ENCODE measurements around the gene SNPH.
"Not testable (repeated sequence)": the region's sequence is repeated elsewhere in the genome, so short reads cannot be mapped to it uniquely, and the experiment has no call there.

The SNPH gene, protein sequence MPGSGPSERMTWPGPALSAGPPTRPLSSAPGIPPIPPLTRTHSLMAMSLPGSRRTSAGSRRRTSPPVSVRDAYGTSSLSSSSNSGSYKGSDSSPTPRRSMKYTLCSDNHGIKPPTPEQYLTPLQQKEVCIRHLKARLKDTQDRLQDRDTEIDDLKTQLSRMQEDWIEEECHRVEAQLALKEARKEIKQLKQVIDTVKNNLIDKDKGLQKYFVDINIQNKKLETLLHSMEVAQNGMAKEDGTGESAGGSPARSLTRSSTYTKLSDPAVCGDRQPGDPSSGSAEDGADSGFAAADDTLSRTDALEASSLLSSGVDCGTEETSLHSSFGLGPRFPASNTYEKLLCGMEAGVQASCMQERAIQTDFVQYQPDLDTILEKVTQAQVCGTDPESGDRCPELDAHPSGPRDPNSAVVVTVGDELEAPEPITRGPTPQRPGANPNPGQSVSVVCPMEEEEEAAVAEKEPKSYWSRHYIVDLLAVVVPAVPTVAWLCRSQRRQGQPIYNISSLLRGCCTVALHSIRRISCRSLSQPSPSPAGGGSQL

DNA sequence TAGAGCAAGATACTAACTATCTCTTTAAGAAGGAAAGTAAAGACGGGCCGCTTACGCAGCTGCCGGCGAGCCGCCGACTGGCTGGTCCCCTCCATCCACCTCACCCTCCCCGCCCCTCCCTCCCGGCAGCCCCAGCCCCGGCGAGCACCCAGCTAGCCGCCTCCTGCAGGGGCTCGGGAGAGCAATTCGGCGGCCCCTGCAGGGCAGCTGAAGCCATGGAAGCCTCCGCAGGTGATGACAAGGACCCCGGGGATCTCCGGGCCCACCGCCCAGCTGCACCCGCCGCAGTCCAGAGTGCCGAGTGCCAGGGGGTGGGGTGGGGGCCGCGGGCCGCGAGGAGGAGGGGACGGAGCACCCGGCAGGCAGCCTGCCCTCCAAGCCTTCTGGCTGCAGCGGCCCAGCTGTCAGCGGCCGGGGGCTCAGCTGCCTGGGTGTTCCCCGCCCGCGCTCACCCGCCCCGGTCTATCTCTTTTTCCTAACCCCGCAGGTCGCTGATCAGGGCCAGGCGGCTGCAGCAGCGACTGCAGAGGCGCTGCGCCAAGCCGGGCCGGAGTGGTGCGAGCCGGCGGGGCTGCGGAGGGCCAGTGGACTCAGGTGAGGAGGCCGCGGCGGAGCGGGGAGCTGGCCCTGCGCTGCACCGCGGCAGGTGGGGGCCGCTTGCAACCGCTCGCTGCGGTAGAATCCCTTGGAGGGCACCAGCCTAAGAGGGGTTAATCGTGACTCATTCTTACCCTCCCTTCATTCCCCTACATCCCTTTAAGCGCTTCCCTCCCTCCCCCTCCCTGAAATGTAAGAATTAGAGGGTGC is at the start of gene SNPH:
Gene SNPH, plus strand, starts transcription at position 128 of the 807 bp plus-strand sequence. CDS start 29,946 bp downstream, outside the sequence.
- no peak for FAIRE-seq

DNA sequence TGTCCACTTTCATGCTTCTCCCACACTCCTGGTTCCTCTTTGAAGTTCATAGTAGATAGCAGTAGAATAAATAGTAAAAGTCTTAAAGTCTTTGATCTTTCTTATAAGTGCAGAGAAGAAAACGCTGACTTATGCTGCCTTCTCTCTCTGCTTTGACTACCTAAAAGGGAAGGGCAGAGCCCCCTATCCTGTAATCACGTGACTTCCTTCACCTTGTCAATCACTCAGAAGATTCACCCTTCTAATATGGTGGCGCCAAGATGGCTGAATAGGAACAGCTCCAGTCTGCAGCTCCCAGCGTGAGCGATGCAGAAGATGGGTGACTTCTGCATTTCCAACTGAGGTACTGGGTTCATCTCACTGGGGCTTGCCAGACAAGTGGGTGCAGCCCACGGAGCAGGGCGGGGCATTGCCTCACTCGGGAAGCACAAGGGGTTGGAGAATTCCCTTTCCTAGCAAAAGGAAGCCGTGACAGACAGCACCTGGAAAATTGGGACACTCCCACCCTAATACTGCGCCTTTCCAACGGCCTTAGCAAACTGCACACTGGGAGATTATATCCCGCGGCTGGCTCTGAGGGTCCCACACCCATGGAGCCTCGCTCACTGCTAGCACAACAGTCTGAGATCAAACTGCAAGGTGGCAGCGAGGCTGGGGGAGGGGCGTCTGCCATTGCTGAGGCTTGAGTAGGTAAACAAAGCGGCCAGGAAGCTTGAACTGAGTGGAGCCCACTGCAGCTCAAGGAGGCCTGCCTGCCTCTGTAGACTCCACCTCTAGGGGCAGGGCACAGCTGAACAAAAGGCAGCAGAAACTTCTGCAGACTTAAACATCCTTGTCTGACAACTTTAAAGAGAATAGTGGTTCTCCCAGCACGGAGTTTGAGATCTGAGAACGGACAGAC is 49.3 kb upstream of the SNPH start:
- FAIRE-seq, result not testable (repeated sequence)

DNA sequence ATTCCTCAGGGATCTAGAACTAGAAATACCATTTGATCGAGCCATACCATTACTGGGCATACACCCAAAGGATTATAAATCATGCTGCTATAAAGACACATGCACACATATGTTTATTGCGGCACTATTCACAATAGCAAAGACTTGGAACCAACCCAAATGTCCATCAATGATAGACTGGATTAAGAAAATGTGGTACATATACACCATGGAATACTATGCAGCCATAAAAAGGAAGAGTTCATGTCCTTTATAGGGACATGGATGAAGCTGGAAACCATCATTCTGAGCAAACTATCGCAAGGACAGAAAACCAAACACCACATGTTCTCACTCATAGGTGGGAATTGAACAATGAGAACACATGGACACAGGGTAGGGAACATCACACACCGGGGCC is 43.3 kb upstream of the SNPH start:
- FAIRE-seq, result not testable (repeated sequence)

DNA sequence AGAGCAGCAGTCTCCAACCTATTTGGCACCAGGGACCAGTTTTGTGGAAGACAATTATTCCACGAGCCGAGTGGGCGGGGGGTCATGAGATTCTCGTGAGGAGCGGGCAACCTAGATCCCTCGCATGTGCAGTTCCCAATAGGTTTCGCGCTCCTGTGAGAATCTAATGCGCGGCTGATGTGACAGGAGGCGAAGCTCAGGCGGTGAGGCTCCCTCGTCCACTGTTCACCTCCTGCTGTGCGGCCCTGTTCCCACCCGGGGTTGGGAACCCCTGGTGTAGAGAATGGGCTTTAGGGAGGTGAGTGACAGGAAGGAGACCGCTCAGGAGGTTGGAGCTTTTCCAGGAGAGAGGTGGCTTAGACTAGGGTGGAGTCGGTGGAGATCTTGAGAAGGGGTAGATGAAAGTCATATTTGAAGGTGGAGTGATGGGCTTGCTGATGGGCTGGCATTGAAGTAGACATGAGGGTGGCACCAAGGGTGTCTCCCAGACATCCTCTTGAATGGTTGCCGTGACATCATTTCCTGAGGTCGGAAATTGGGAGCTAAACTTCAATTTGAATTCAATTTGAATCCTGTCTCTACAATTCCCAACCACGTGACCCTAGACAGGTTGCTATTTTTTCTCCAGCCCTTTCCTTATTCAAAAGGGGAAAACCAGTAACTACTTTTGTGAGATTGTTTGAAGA is 41.7 kb upstream of the SNPH start:
- no peak for FAIRE-seq

DNA sequence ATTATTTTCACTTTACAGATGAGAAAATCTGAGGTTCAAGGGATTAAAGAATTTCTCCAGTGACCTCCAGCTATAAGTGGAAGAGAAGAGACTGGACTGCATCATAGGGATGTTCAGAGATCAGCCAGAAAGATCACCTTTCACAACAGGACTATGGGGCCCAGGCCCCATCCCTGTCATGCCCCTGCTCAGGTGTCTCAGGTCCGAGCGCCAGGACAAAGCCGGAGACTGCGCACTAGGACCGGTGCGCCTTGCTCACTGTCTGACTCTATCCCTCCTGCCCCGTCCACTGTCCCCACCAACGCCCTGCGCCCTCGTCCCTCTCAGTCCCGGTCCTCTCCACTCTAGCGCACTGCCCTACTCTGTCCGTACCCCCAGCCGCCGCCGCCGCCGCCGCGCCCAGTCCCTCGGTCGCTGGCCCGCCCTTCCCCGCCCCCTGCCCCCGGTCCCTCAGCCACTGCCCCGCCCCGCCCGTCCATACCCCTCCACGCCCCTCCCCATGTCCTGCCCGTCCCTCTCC is 40.8 kb upstream of the SNPH start:
- no peak for FAIRE-seq

DNA sequence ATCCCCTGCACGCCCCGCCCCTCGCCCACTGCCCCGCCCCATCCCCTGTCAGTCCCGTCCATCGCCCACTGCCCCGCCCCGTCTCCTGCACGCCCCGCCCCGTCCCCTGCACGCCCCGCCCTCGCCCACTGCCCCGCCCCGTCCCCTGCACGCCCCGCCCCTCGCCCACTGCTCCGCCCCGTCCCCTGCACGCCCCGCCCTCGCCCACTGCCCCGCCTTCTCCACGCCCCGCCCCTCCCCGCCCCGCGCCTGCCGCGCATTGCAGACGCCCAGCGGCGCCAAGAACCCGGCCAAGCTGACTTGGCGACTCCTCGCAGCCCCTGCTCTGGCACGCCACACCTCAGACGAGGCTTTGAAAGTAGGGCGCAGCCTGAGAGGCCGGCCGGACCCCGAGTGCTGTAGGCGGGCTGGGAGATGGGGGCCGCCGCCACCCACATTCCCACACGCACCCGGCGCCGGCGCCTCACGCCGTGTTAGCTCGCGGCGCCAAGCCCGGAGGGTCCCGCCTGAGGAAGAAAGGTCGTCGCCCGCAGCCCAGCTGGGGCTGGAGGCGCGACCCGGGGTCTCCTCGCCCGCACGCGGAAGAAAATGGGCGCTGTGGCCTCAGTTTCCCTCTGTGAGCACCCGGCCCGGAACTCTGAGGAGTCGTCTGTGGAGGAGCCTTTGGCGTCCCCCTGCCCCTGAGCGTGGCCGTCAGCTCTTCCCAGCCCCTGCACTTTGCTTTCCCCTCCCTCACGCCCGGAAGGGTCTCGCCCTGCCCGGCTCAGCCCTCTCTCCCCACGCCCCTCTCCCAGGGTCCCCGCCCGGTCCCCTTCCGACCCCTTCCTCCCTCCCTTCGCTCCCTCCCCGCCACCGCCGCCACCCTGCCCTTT is 40.1 kb upstream of the SNPH start, which contains the start of gene RAD21L1:
Gene RAD21L1, plus strand, starts transcription at position 262 of the 872 bp plus-strand sequence. CDS start 2,410 bp downstream, outside the sequence.
- no peak for FAIRE-seq

DNA sequence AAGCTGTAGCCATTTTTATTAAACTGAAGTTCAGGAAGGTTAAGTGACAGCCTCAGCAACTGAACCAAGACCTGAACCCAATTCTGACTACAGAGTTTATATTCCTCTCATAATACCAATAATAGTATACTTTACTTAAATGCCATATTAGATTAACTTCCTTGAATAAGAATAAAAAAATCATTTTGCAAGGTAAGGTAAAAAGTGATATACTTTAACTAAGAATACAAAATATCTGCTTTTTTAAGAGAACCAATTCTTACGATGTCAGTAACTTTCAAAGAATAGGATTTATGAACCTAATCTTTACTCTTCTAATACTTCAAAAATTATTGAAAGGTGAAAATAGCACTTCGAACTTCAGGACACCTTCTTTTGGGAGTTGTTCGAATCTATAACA is 36.6 kb upstream of the SNPH start:
- no peak for FAIRE-seq

DNA sequence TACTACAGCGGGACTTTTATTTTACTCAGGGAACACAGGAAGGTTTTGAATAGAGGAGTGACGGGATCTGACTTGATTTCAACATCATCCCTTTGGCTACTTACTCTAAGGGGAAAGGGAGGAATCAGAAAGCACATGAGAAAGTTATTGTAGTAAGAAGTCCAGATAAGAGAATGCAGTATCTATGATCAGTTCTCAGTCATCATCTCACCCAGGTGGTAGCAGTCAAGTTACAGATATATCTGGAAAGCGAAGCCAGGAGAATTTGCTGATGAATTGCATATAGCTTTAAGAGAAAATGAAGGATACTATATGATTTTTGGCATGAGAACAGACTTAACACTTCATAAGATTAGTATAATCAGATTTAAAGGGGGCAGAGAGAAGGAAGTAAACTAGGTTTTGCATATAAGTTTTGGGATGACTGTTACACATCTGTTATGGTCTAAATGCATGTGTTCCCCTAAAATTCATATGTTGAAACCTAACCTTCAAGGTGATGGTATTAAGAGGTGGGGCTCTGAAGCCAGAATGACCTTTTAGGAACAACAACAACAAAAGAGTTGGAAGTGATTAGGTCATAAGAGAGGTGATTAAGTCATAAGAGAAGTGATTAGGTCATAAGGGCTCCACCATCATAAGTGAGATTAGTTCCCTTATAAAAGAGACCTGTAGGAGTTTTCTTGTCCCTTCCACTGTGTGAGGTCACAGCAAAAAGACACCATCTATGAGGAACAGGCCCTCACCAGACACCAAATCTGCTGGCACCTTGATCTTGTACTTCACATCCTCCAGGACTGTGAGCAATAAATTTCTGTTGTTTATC is 33.6 kb upstream of the SNPH start:
- no peak for FAIRE-seq

DNA sequence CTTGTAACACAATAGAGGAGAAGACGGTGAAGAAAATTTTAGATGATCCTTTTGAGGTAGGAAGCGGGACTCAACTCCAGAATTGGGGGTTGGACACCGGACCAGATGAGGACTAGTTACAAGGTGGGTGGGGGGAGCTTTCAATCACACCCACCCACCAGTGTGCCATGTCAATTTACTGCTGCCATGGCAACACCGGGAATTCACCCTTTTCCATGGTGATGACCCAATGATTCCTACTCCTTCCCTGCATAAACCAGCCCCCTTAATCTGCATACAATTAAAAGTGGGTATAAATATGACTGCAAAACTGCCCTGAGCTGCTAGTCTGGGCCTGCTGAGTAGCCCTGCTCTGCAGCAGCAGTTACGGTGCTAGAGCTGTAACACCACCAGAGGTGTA is 25.5 kb upstream of the SNPH start:
- no peak for FAIRE-seq

DNA sequence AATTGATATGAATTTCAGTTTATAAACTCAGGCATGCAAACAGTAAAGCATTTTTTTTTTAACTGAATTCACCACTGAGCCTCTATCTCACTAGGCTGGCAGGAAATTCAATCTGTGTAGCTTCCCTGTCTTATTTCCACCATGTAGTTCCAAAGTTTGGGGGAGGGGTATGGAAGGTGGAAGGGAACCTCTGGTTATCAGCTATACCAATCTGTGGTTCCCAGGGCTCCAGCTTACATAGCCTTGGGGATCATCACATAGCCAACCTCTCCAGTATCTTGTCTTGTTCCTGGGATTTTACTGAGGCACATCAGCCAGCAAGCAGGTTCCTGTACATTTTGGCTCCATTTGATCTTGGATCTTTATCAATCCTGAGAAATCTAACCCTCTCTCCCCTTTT is 24.6 kb upstream of the SNPH start:
- FAIRE-seq, result no peak

DNA sequence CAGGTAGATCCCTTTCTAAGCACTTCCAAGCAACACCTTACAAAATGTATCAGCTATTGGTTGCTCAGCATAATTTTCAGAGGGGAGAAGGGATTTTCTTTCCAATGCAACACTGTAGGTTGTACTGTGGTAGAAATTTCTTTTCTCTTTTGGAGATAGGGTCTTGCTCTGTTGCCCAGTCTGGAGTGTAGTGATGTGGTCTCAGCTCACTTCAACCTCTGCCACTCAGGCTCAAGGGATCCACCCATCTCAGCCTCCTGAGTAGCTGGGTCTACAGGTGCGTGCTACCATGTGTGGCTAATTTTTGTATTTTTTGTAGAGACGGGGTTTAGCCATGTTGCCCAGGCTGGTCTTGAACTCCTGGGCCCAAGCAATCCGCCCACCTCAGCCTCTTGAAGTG is 24.0 kb upstream of the SNPH start:
- FAIRE-seq, result no peak

DNA sequence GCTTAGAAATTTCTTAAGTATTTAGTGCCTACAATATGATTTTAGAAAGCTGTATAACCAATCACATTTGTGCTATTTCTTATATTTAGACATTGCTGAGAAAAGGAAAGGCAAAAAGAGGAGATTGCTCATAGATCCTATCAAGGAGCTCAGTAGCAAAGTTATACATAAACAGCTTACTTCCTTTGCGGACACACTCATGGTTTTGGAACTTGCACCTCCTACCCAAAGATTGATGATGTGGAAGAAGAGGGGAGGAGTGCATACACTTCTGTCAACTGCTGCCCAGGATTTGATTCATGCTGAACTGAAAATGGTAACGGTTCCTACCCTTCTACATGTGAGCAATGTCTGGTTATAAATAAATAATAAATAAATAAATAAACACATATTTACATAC is 23.6 kb upstream of the SNPH start:
- FAIRE-seq, result no peak

DNA sequence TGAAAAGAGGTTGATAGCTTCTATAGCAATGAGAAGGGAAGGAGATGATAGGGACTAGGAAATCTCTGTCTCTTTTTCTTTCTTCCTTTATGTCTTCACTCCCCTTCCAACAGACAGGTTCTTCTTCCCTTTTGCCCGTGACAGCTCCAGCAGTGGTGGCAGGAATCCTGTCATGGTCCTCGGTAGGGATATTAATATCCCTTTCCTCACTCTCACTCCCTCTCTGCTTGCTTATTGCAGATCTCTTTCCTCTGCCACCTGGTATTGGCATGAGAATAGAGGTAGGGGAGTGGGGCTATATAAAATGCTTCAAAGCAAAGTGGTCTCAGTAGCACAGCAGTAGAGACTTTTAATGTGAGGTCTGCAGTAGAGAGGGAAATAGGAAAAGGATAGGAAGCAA is 20.5 kb upstream of the SNPH start:
- FAIRE-seq, result no peak

DNA sequence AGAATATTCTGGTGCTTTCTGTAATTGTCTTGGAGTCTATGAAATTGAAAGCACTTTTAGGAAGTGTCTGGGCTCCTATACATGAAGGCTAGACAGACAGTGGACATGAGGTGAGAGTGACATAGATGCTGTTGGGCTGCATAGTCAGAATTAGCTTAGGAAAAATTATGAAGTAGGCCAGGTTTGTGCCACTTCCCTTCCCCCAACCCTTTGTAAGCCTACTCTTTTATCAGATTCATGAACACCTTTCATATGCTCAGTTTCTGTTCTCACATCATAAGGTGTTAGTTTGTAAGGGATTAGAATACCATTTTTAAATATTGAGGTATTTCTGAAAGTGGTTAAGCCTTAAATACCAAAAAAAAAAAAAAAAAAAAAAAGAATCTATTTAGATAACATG is 18.4 kb upstream of the SNPH start:
- FAIRE-seq, result no peak

DNA sequence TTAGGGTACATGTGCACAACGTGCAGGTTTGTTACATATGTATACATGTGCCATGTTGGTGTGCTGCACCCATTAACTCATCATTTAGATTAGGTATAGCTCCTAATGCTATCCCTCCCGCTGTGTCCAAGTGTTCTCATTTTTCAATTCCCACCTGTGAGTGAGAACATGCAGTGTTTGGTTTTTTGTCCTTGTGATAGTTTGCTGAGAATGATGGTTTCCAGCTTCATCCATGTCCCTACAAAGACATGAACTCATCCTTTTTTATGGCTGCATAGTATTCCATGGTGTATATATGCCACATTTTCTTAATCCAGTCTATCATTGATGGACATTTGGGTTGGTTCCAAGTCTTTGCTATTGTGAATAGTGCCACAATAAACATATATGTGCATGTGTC is 15.8 kb upstream of the SNPH start:
- not testable (repeated sequence) for FAIRE-seq

DNA sequence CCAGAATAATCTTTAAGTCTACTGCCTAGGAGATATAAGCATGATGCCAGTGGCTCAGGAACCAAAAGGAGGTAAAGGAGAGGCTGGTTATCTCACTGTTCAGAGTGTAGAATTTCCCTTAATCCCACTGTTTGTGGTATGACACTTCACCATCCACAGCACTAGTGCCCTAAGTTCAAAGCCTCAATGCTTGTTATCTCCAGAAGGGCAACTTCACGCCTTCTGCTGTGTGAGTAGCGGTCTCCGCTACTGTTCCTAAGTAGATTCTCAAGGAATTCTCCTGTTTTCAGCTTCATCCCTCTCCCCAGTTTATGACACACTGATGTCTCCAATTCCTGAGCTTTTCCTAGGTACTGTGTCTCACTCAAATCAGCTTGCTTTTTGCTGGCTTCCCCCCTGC is 13.7 kb upstream of the SNPH start:
- no peak for FAIRE-seq

DNA sequence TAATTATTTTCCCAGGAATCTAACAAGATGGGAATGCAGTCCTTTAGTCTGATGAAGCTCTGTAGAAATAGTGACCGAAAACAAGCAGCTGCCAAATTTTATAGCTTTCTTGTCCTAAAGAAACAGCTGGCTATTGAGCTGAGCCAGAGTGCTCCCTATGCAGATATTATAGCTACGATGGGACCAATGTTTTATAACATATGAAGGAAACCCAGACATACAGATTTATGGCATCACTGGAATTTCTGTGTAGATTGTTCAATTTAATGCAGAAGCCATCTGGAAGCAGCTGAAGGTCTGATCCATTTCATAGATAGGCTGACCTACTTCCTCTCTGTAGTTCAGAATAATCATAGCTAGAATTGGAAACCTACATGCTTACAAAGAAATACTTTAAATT is 11.8 kb upstream of the SNPH start:
- no peak for FAIRE-seq

DNA sequence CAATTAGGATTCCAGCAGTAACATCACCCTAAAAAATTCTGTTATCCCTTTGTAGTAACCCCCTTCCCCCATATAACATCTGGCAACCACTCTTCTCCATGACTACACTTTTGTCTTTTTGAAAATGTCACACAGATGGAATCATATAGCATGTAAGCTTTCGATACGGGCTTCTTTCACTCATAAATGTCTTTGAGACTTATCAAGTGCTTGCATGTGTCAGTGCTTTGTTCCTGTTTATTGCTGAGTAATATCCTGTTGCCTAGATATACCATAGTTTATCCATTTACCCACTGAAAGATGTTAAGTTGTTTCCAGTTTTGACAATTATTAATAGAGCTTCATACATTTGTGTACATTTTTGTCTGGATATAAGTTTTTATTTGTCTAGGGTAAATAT is 10.4 kb upstream of the SNPH start:
- no peak for FAIRE-seq

DNA sequence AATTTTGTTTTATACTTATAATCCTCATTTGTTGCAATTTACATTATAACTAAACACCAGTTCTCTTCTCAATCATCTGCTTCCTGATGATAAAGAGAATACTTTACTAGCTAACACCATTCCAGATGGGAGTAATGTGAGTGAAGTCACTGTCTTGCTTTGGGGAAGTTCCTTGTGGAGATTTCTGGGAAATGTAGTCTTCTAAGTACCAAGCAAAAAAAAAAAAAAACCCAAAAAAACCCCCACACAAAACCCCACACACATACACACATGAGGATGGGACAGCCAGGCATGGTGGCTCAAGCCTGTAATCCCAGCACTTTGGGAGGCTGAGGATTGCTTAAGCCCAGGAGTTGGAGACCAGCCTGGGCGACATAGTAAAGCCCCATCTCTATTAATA is 2.2 kb upstream of the SNPH start:
- FAIRE-seq, result no peak

DNA sequence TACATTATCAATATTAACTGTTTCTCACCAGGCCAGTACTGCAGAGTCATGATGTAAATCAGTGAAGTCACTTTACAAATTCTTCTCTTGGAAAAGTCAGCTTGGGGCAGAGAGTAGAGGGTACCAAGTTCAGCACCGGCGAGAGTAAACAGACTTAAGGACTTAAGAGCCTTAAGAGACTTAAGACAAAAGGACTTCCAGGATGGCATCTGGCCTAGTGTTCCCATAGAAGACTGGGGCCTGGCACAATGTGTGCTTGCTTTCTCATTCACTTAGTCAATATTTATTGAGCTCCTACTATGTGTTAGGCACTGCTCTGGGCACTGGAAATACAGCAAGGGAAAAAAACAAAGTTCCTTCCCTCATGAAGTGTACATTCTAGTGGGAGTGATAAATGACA is 1.4 kb upstream of the SNPH start:
- FAIRE-seq, result no peak
